Measurements from ENCODE around the gene KIF1B. TPM values are rescaled to one million over a fixed set of nuclear protein-coding genes. Genes with fewer than 3 reads are reported as not detected.
A peak's percentile ranks its signal among the peaks of the same experiment; 100 is the strongest.

Gene KIF1B, protein sequence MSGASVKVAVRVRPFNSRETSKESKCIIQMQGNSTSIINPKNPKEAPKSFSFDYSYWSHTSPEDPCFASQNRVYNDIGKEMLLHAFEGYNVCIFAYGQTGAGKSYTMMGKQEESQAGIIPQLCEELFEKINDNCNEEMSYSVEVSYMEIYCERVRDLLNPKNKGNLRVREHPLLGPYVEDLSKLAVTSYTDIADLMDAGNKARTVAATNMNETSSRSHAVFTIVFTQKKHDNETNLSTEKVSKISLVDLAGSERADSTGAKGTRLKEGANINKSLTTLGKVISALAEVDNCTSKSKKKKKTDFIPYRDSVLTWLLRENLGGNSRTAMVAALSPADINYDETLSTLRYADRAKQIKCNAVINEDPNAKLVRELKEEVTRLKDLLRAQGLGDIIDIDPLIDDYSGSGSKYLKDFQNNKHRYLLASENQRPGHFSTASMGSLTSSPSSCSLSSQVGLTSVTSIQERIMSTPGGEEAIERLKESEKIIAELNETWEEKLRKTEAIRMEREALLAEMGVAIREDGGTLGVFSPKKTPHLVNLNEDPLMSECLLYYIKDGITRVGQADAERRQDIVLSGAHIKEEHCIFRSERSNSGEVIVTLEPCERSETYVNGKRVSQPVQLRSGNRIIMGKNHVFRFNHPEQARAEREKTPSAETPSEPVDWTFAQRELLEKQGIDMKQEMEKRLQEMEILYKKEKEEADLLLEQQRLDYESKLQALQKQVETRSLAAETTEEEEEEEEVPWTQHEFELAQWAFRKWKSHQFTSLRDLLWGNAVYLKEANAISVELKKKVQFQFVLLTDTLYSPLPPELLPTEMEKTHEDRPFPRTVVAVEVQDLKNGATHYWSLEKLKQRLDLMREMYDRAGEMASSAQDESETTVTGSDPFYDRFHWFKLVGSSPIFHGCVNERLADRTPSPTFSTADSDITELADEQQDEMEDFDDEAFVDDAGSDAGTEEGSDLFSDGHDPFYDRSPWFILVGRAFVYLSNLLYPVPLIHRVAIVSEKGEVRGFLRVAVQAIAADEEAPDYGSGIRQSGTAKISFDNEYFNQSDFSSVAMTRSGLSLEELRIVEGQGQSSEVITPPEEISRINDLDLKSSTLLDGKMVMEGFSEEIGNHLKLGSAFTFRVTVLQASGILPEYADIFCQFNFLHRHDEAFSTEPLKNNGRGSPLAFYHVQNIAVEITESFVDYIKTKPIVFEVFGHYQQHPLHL (N-terminal part only)
- total RNA-seq (10 to 100 TPM; 29.9 to 53.5 (median 37.4) TPM), polyA plus RNA-seq (1 to 10 TPM; 1.6 to 4.8 (median 2.4) TPM)
- long read RNA-seq, donor 1: 0 reads
- long read RNA-seq, donor 2: 0 reads

DNA sequence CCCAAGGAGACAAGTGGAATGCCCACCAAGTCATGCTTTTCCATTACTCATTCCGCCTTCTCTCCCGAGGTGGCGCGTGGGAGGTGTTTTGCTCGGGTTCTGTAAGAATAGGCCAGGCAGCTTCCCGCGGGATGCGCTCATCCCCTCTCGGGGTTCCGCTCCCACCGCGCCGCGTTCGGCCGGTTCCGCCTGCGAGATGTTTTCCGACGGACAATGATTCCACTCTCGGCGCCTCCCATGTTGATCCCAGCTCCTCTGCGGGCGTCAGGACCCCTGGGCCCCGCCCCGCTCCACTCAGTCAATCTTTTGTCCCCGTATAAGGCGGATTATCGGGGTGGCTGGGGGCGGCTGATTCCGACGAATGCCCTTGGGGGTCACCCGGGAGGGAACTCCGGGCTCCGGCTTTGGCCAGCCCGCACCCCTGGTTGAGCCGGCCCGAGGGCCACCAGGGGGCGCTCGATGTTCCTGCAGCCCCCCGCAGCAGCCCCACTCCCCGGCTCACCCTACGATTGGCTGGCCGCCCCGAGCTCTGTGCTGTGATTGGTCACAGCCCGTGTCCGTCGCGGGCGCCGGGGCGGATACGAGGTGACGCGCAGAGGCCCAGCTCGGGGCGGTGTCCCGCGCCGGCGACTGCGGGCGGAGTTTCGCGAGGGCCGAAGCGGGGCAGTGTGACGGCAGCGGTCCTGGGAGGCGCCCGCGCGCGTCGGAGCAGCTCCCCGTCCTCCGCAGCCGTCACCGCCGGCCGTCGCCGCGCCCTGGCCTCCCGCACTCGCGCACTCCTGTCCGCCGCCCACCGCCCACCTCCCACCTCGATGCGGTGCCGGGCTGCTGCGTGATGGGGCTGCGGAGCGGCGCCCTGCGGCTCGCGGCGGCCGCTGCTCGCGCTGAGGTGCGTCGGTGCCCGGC, at the start of gene KIF1B:
Gene KIF1B (plus strand): TSS at position 666 of the 906 bp plus-strand sequence. CDS start 21,759 bp downstream, outside the sequence.
- 0 to 1% (median 1%) methylated on average over 23 to 107 of the region's 107 CpGs for WGBS, 5 donors
- intact Hi-C loops (cut with DNase I; ENCODE audit: low total_unique reads): loop anchor here (10.0 kb wide), 1 partner anchor 135 kb away; no protein-coding TSS in a partner anchor
- Histone ChIP-seq H3K9me3 (no peaks in the 10 kb centered on the region), H3K36me3 (no peaks in the 10 kb centered on the region), H3K4me1 (peaks cover 6 to 52% (median 33%) of the 10 kb centered on the region in 6 donors), H3K27ac (peak within 1 kb of the TSS; percentile 87 to 98 (median 95)), H3K27me3 (replicated peaks in 1 of 7) (peaks cover 0 to 6% (median 0%) of the 10 kb centered on the region in 7 donors), H3K4me3 (peak within 1 kb of the TSS; percentile 53 to 81 (median 70))
- TF ChIP-seq, protein P1, sequence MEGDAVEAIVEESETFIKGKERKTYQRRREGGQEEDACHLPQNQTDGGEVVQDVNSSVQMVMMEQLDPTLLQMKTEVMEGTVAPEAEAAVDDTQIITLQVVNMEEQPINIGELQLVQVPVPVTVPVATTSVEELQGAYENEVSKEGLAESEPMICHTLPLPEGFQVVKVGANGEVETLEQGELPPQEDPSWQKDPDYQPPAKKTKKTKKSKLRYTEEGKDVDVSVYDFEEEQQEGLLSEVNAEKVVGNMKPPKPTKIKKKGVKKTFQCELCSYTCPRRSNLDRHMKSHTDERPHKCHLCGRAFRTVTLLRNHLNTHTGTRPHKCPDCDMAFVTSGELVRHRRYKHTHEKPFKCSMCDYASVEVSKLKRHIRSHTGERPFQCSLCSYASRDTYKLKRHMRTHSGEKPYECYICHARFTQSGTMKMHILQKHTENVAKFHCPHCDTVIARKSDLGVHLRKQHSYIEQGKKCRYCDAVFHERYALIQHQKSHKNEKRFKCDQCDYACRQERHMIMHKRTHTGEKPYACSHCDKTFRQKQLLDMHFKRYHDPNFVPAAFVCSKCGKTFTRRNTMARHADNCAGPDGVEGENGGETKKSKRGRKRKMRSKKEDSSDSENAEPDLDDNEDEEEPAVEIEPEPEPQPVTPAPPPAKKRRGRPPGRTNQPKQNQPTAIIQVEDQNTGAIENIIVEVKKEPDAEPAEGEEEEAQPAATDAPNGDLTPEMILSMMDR (IDR thresholded peaks at IDR 0.05 in 8 of 11, conservative IDR thresholded peaks at IDR 0.05 in 3 of 11): peak; percentile 93 to 100 (median 99)
- TF ChIP-seq POLR2A (IDR thresholded peaks at IDR 0.05): peak in 2 of 3 donors; percentile 71 to 95
- TF ChIP-seq POLR2AphosphoS5 (IDR thresholded peaks at IDR 0.05): peak; percentile 90 to 97 (median 96)
- peak; percentile 98 for DNase-seq

DNA sequence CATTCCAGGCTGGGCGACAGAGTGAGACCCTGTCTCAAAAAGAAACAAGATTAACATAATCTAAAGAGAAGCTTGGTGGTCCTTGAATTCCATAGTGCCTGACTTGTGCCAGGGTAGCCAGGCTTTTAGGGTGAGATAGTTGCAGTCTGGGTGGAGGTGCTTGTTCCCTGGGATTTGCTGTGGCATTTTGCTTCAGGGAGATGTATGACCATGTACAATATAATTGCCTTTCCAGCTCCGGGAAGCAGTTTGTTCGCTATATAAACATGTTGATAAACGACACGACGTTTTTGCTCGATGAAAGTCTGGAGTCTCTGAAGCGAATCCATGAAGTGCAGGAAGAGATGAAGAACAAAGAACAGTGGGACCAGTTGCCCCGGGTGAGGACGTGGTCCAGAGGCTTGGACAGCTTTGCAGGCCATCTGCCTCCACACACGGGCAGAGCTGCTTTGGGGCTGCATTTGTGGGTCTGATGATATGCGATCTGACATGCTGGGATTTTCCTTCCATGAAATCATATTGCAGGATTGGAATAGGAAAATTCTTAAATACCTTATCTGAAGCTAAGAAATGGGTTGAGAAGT, 49.4 kb upstream of the KIF1B start:
- no peak for DNase-seq
- Histone ChIP-seq H3K4me3 (no peak overlapping the region), H3K27ac (no peak overlapping the region), H3K36me3 (peaks cover 0 to 100% (median 53%) of the 10 kb centered on the region in 6 donors), H3K9me3 (no peaks in the 10 kb centered on the region), H3K4me1 (no peaks in the 10 kb centered on the region), H3K27me3 (replicated peaks in 1 of 7) (no peaks in the 10 kb centered on the region)
- 82 to 89% (median 87%) methylated on average over 12 of the region's 12 CpGs for WGBS, 5 donors
- intact Hi-C loops (cut with DNase I; ENCODE audit: low total_unique reads): no loop called here
- no peak for TF ChIP-seq POLR2AphosphoS5 (IDR thresholded peaks at IDR 0.05)
- TF ChIP-seq, protein P1 (IDR thresholded peaks at IDR 0.05 in 8 of 11, conservative IDR thresholded peaks at IDR 0.05 in 3 of 11): no peak
- no peak for TF ChIP-seq POLR2A (IDR thresholded peaks at IDR 0.05)

DNA sequence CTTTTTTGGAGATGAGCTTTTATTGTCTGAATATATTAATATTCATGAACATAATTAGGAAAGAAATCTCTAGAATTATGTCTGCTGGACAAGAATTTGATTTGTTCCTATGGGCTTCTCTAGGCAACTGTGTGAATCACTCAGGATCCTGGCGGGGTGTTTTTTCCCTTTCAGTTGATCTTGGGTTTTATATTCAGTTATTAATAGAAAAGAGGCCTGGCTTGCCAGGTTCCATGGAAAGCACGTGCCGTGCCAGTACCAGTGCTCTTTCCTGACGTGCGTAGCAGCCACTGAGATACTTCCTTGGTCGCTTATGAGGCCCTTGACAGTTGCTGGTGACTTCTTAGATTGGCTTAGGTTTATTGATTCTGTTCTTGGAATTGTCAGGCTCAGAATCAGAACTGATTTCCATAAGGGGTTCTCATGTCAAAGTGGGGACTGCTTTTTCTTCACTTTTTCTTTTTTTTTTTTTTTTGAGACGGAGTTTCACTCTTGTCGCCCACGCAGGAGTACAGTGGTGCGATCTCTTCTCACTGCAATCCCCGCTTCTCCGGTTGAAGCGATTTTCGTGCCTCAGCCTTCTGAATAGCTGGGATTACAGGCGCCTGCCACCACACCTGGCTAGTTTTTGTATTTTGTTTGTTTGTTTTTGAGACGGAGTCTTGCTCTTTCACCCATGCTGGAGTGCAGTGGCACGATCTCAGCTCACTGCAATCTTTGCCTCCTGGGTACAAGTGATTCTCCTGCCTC, 48.7 kb upstream of the KIF1B start:
- 80 to 94% (median 90%) methylated on average over 17 of the region's 17 CpGs for WGBS, 5 donors
- H3K4me1 ChIP-seq: no peaks in the 10 kb centered on the region
- no peak overlapping the region for H3K27ac ChIP-seq

More for the DNA sequence above, 48.7 kb upstream of the KIF1B start:
- Histone ChIP-seq H3K27me3 (replicated peaks in 1 of 7) (no peaks in the 10 kb centered on the region), H3K4me3 (no peak overlapping the region), H3K9me3 (no peaks in the 10 kb centered on the region), H3K36me3 (peaks cover 0 to 100% (median 56%) of the 10 kb centered on the region in 6 donors)
- DNase-seq: no peak
- intact Hi-C loops (cut with DNase I; ENCODE audit: low total_unique reads): no loop called here
- TF ChIP-seq, protein P1 (IDR thresholded peaks at IDR 0.05 in 8 of 11, conservative IDR thresholded peaks at IDR 0.05 in 3 of 11): no peak
- TF ChIP-seq POLR2AphosphoS5 (IDR thresholded peaks at IDR 0.05) (no peak), POLR2A (IDR thresholded peaks at IDR 0.05) (no peak)
